ENCODE results near the gene HEXIM2.

- TF ChIP-seq CTCF (IDR thresholded peaks at IDR 0.05) (no peak), POLR2A (IDR thresholded peaks at IDR 0.05) (no peak)
Observed at GRCh38 chr17:45175759-45176115, 14.1 kb downstream of the HEXIM2 start.

Measured in heart left ventricle (tissue), 13 donors.